Measurements from ENCODE around the gene GPC3. TPM values are rescaled to one million over a fixed set of nuclear protein-coding genes. Genes with fewer than 3 reads are reported as not detected.

Gene GPC3
- total RNA-seq, 6 experiments from 2014 or later = 0.31 to 6.8 (median 1.8) TPM

- H3K9me3 ChIP-seq = no peaks in the 10 kb centered on the region
- H3K4me3 ChIP-seq = no peak overlapping the region
- no peak for DNase-seq
- no peaks in the 10 kb centered on the region for H3K36me3 ChIP-seq
- no peak for TF ChIP-seq POLR2A (IDR thresholded peaks at IDR 0.05)
- no peak for ATAC-seq
- H3K4me1 ChIP-seq = no peaks in the 10 kb centered on the region
- H3K27me3 ChIP-seq = no peaks in the 10 kb centered on the region
- intact Hi-C loops (cut with DNase I) = no loop called here
- no peak overlapping the region for H3K27ac ChIP-seq
- 39% methylated on average over 3 of the region's 3 CpGs for WGBS (ENCODE audit: insufficient coverage, low coverage, low lambda C conversion rate, missing lambda C conversion rate)
Observed at GRCh38 chrX:133511041-133511440, 474.4 kb downstream of the GPC3 start.

- Histone ChIP-seq H3K36me3 (no peaks in the 10 kb centered on the region), H3K9me3 (no peaks in the 10 kb centered on the region), H3K4me3 (no peak overlapping the region), H3K4me1 (no peaks in the 10 kb centered on the region), H3K27me3 (no peaks in the 10 kb centered on the region), H3K27ac (no peak overlapping the region)
- TF ChIP-seq, protein P1, sequence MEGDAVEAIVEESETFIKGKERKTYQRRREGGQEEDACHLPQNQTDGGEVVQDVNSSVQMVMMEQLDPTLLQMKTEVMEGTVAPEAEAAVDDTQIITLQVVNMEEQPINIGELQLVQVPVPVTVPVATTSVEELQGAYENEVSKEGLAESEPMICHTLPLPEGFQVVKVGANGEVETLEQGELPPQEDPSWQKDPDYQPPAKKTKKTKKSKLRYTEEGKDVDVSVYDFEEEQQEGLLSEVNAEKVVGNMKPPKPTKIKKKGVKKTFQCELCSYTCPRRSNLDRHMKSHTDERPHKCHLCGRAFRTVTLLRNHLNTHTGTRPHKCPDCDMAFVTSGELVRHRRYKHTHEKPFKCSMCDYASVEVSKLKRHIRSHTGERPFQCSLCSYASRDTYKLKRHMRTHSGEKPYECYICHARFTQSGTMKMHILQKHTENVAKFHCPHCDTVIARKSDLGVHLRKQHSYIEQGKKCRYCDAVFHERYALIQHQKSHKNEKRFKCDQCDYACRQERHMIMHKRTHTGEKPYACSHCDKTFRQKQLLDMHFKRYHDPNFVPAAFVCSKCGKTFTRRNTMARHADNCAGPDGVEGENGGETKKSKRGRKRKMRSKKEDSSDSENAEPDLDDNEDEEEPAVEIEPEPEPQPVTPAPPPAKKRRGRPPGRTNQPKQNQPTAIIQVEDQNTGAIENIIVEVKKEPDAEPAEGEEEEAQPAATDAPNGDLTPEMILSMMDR (IDR thresholded peaks at IDR 0.05) = no peak
- TF ChIP-seq POLR2A (IDR thresholded peaks at IDR 0.05) = no peak
- ATAC-seq = no peak
- intact Hi-C loops (cut with DNase I) = no loop called here
- DNase-seq = no peak
- 44% methylated on average over 10 of the region's 10 CpGs for WGBS (ENCODE audit: insufficient coverage, low coverage, low lambda C conversion rate, missing lambda C conversion rate)
Observed at GRCh38 chrX:133497356-133497755, 488.0 kb downstream of the GPC3 start.

DNA sequence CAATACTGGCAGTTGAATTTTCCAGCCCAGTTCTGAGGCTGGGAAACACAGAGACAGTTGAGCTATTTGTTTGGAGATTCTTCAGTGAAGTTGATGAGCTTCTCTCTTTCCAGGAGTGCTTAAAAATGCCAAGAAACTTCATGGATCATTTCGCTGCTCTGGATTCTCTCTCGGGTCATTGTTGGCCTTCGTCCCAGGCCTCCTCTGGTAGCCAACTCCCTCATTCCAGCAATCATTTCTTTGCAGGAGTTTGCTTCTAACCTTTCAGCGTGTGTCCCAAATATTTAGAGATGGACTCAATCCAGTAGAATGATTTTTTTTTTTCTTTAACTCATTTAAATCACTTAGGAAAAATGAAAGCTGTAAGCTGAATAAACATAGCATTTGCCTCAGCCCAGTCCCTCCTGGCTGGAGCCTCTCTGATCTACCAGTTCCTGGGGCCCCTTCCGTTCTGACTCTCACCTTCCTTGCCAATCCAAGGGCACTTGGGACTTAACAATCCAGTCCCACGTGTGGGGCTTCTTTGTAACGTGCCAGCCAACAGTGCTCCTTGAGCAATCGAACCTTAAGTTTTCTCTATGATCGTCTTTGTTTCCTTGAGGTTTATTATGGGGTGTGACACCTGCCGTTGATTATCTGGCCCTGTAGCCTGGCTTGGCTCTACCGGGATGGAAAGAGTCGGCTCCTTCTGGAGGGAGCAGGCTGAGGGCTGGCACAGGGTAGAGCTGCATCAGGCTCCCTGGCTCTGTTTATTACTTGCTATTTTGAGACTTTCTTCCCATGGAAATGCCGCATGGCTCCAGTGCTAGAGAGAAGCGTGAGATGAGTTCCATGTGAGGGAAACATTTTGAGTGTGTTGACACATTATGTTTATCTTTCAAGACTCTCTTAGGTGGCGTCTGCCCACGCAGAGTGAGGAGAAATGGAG is 489.7 kb downstream of the GPC3 start:
- Histone ChIP-seq H3K9me3 (no peaks in the 10 kb centered on the region), H3K36me3 (no peaks in the 10 kb centered on the region), H3K27ac (no peak overlapping the region), H3K27me3 (no peaks in the 10 kb centered on the region), H3K4me1 (no peaks in the 10 kb centered on the region), H3K4me3 (no peak overlapping the region)
- DNase-seq (no peak), ATAC-seq (no peak)
- TF ChIP-seq, protein P1 (IDR thresholded peaks at IDR 0.05) = no peak
- TF ChIP-seq POLR2A (IDR thresholded peaks at IDR 0.05) = no peak
- WGBS (ENCODE audit: insufficient coverage, low coverage, low lambda C conversion rate, missing lambda C conversion rate) = 53% methylated on average over 16 of the region's 16 CpGs
- intact Hi-C loops (cut with DNase I) = no loop called here

DNA sequence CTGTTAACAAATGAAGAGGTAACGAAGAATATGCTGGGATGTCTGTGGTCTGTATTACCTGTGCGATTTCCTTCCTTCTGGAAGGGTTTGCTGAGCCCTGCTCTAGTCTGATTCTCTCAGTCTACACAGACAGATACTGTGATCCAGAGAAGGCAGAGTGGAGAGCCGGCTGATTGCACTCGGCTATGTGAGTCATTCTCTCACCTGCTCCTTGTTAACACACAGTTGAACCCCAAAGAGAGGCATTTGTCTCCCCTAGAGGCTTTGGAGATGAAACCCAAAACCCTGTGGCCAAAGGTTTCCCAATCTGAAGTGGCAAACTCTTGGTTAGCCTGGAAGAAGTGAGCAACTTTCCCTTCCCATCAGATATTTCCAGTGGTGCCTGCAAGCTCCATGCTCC is 492.0 kb downstream of the GPC3 start:
- TF ChIP-seq, protein P1 (IDR thresholded peaks at IDR 0.05) = no peak
- no peak for TF ChIP-seq POLR2A (IDR thresholded peaks at IDR 0.05)

GRCh38 chrX:133490955-133491354 is 494.4 kb downstream of the GPC3 start:
- no peak for DNase-seq
- intact Hi-C loops (cut with DNase I) = no loop called here
- no peaks in the 10 kb centered on the region for H3K4me1 ChIP-seq
- H3K27ac ChIP-seq = no peak overlapping the region
- TF ChIP-seq, protein P1 (IDR thresholded peaks at IDR 0.05) = no peak
- no peak for TF ChIP-seq POLR2A (IDR thresholded peaks at IDR 0.05)
- 65% methylated on average over 1 of the region's 1 CpG for WGBS (ENCODE audit: insufficient coverage, low coverage, low lambda C conversion rate, missing lambda C conversion rate)
- H3K4me3 ChIP-seq = no peak overlapping the region
- H3K9me3 ChIP-seq = no peaks in the 10 kb centered on the region
- H3K36me3 ChIP-seq = no peaks in the 10 kb centered on the region
- no peak for ATAC-seq
- H3K27me3 ChIP-seq = no peaks in the 10 kb centered on the region

More for the DNA sequence above, 492.0 kb downstream of the GPC3 start:
- no peak for ATAC-seq
- H3K27me3 ChIP-seq = no peaks in the 10 kb centered on the region
- DNase-seq = no peak
- intact Hi-C loops (cut with DNase I) = no loop called here
- H3K4me1 ChIP-seq = no peaks in the 10 kb centered on the region
- no peaks in the 10 kb centered on the region for H3K9me3 ChIP-seq
- 56% methylated on average over 4 of the region's 4 CpGs for WGBS (ENCODE audit: insufficient coverage, low coverage, low lambda C conversion rate, missing lambda C conversion rate)
- H3K36me3 ChIP-seq = no peaks in the 10 kb centered on the region
- H3K4me3 ChIP-seq = no peak overlapping the region
- no peak overlapping the region for H3K27ac ChIP-seq

All from right lobe of liver (tissue), 6 donors.